K562 (cell line): Measurements from ENCODE around the gene SYT14. TPM values are rescaled to one million over a fixed set of nuclear protein-coding genes. Genes with fewer than 3 reads are reported as not detected.

ENCODE experiments used
- ATAC-seq: fragments of 200-7000 bp; cut with Tn5 transposase; 3 replicates; pipeline ENCODE4 v1.9.1; 2020; ENCODE audit warnings: moderate library complexity
- BruUV-seq: library from RNA; stranded (reverse); fragments of 400-500 nt; replicated peaks from 2 replicates; lab custom pipeline; 2021; lab: Mats Ljungman, UMichigan
- CTCF ChIA-PET: fragments of 300-600 bp; formaldehyde crosslinking; extraction: SDS; loops from one replicate; lab custom pipeline; 2021; ENCODE audit warnings: low intra/inter-chr PET ratio; lab: Yijun Ruan, JAX
- POLR2A ChIA-PET: fragments of 300-600, 350-650 bp; sonication (Branson Sonifier 250); formaldehyde crosslinking; extraction: SDS; loops from one replicate; lab custom pipeline; 2021; ENCODE audit warnings: antibody characterized with exemption, inconsistent platforms; lab: Yijun Ruan, JAX
- DNase-seq, 4 experiments: peaks; one replicate each; pipeline versions ENCODE4 v3.0.0 to v3.0.0-alpha.2; 2011 to 2018; ENCODE audit warnings: low spot score in 3 of 4, mixed read lengths in 3 of 4; ENCODE audit errors: extremely low read depth in 1 of 4
- FAIRE-seq: peaks from 2 replicates; lab custom pipeline; 2011; peaks lifted over from hg19 to GRCh38; lab: Jason Lieb, UNC
- H2AFZ ChIP-seq: 2 replicates; pipeline ENCODE4 v1.6.0; 2011; ENCODE audit warnings: low read depth, low read length, control low read depth, inconsistent platforms
- H3K27ac ChIP-seq: fragments of 200-600 bp; 3 replicates; pipeline ENCODE4 v1.8.0; 2011; ENCODE audit warnings: low read depth, mild to moderate bottlenecking, control low read depth, inconsistent platforms, low read length, moderate library complexity, mixed read lengths; ENCODE audit errors: extremely low read depth
- H3K27me3 ChIP-seq, 2 experiments: fragments of 300-600 bp in 1 of 2; 2 replicates in 1 of 2; 3 replicates in 1 of 2; pipeline versions ENCODE4 v1.6.0 to v1.8.0; 2011; ENCODE audit warnings: inconsistent platforms in 2 of 2, low read length in 2 of 2, mild to moderate bottlenecking in 1 of 2, mixed read lengths in 1 of 2, moderate library complexity in 1 of 2; ENCODE audit not compliant: control insufficient read depth in 2 of 2, insufficient read depth in 2 of 2
- H3K36me3 ChIP-seq: fragments of 300-600 bp; 3 replicates; pipeline ENCODE4 v1.8.0; 2011; ENCODE audit warnings: mild to moderate bottlenecking, low read length, inconsistent platforms; ENCODE audit not compliant: control insufficient read depth, insufficient read depth
- H3K4me1 ChIP-seq, 2 experiments: fragments of 200-600 bp in 1 of 2; replicated peaks in 1 of 2; 2 replicates in 1 of 2; 3 replicates in 1 of 2; pipeline versions ENCODE4 v1.5.1 to v1.8.0; 2011; ENCODE audit warnings: inconsistent platforms in 2 of 2, low read length in 2 of 2, mild to moderate bottlenecking in 1 of 2, mixed read lengths in 1 of 2, moderate library complexity in 1 of 2; ENCODE audit not compliant: control insufficient read depth in 2 of 2, insufficient read depth in 2 of 2
- H3K4me2 ChIP-seq: 2 replicates; pipeline ENCODE4 v1.6.1; 2011; ENCODE audit warnings: low read length, control low read depth, inconsistent platforms, mixed read lengths; ENCODE audit not compliant: insufficient read depth
- H3K4me3 ChIP-seq: fragments of 200-600 bp; sonication (generic), shearing (Covaris generic); 2 replicates; pipeline ENCODE4 v1.5.1; 2016; ENCODE audit warnings: control low read depth, inconsistent platforms
- H3K79me2 ChIP-seq: fragments of 200-600 bp; 3 replicates; pipeline ENCODE4 v1.8.0; 2011; ENCODE audit warnings: low read length, inconsistent platforms; ENCODE audit not compliant: control insufficient read depth, insufficient read depth
- H3K9ac ChIP-seq, 2 experiments: 2 replicates each; pipeline versions ENCODE4 v1.6.0 to v1.6.1; 2011; ENCODE audit warnings: low read depth in 2 of 2, low read length in 2 of 2, control low read depth in 1 of 2, inconsistent platforms in 1 of 2, mild to moderate bottlenecking in 1 of 2, mixed read lengths in 1 of 2; ENCODE audit not compliant: insufficient read depth in 1 of 2
- H3K9me1 ChIP-seq: one replicate; pipeline ENCODE4 v1.6.0; 2011; ENCODE audit warnings: inconsistent platforms, mild to moderate bottlenecking, low read length, moderate library complexity; ENCODE audit not compliant: control insufficient read depth, insufficient read depth
- H3K9me3 ChIP-seq: replicated peaks from 2 replicates; pipeline ENCODE4 v1.5.1; 2011; ENCODE audit warnings: low read depth, low read length, inconsistent platforms; ENCODE audit not compliant: control insufficient read depth, insufficient read depth
- H4K20me1 ChIP-seq: replicated peaks from 2 replicates; pipeline ENCODE4 v1.6.1; 2011; ENCODE audit warnings: low read length, inconsistent platforms, mixed read lengths; ENCODE audit not compliant: control insufficient read depth, insufficient read depth
- GATA2 ChIP-seq: sonication (generic); formaldehyde crosslinking; IDR thresholded peaks from 2 replicates; pipeline ENCODE4 v1.4.0; 2020; ENCODE audit warnings: mild to moderate bottlenecking, missing genetic modification reagents
- POLR2G ChIP-seq: fragments of 200-400 bp; formaldehyde crosslinking; IDR thresholded peaks from 2 replicates; pipeline ENCODE4 v1.6.1; 2017; ENCODE audit warnings: low read depth, mild to moderate bottlenecking, antibody characterized with exemption, low read length, moderate library complexity
- ZNF212 ChIP-seq: fragments of 450-650 bp; formaldehyde crosslinking; IDR thresholded peaks from 2 replicates; pipeline ENCODE4 v1.4.0; 2020; ENCODE audit warnings: mild to moderate bottlenecking
- WGBS: fragments of 100-300 bp; shearing (Covaris generic); methylation state at CpG from one replicate; pipeline ENCODE4 v1.1.6; 2016; ENCODE audit warnings: low coverage, mixed read lengths; ENCODE audit not compliant: insufficient coverage; ENCODE audit errors: missing lambda C conversion rate; 5-methylcytosine and 5-hydroxymethylcytosine counted together
- in situ Hi-C: fragments of 300-500 bp; cut with MboI; formaldehyde crosslinking; loops from 4 replicates; pipeline ENCODE4 v1.15.0; 2018; ENCODE audit warnings: inconsistent platforms, mixed read lengths
- intact Hi-C: fragments of 100-400 bp; cut with micrococcal nuclease; formaldehyde crosslinking; loops from 2 replicates; pipeline ENCODE4 v1.14.2; 2022
- polyA plus RNA-seq, 8 experiments: library from polyadenylated mRNA; depleted of rRNA in 4 of 8; stranded (reverse) in 5 of 8; unstranded in 3 of 8; fragments of >200 nt; fragmentation: Nextera tagmentation in 2 of 8; fragmentation: Illumina TruSeq in 1 of 8; extraction: Ambion mirVana in 2 of 8; extraction: Trizol in 1 of 8; gene quantifications; 2 replicates each; pipeline versions ENCODE4 v1.2.1 to v1.2.3, GENCODE V29; 2011 to 2014; ENCODE audit warnings: inconsistent platforms in 1 of 8, missing spikeins in 1 of 8
- total RNA-seq, 7 experiments: library from RNA; depleted of rRNA in 6 of 7; stranded (reverse); fragments of >200 nt in 6 of 7; fragmentation: Illumina TruSeq in 2 of 7; extraction: Trizol in 2 of 7; gene quantifications; 2 replicates each; pipeline versions ENCODE4 v1.2.1 to v1.2.3, GENCODE V29; 2011 to 2021; ENCODE audit warnings: low replicate concordance in 1 of 7
- TF ChIP-seq, protein P1 (sequence below): fragments of 450-650 bp; IDR thresholded peaks from 2 replicates; pipeline ENCODE4 v1.7.0; 2016; ENCODE audit warnings: borderline replicate concordance
- TF ChIP-seq, protein P2 (sequence below): IDR thresholded peaks from 2 replicates; pipeline ENCODE4 v1.6.1; 2011; ENCODE audit not compliant: insufficient read length; ENCODE audit errors: extremely low read depth
- TF ChIP-seq, protein P3 (sequence below): fragments of 250-450 bp; sonication (Bioruptor Pico); IDR thresholded peaks from 2 replicates; pipeline ENCODE4 v1.5.0; 2021
- TF ChIP-seq, protein P4 (sequence below), 2 experiments: fragments of 450-650 bp; formaldehyde crosslinking in 1 of 2; IDR thresholded peaks; 2 replicates each; pipeline versions ENCODE4 v1.4.0 to v1.6.1; 2014 to 2020; ENCODE audit warnings: mild to moderate bottlenecking in 2 of 2, borderline replicate concordance in 1 of 2, low read depth in 1 of 2
- TF ChIP-seq, protein P5 (sequence below), 2 experiments: fragments of 200-800 bp in 1 of 2; sonication (Bioruptor generic) in 1 of 2; sonication (generic) in 1 of 2; formaldehyde crosslinking in 1 of 2; IDR thresholded peaks in 1 of 2; conservative IDR thresholded peaks in 1 of 2; 2 replicates each; pipeline versions ENCODE4 v1.5.0 to v1.6.1; 2016 to 2020; ENCODE audit warnings: missing compliant biosample characterization in 1 of 2, missing genetic modification characterization in 1 of 2, missing genetic modification reagents in 1 of 2

SYT14 gene
- total and polyA plus RNA-seq, 9 of the 15 experiments (the other 6 are each of a cell fraction or from before 2014, with no cell fraction given): 0.01 to 0.04 TPM; not detected in 7

DNA sequence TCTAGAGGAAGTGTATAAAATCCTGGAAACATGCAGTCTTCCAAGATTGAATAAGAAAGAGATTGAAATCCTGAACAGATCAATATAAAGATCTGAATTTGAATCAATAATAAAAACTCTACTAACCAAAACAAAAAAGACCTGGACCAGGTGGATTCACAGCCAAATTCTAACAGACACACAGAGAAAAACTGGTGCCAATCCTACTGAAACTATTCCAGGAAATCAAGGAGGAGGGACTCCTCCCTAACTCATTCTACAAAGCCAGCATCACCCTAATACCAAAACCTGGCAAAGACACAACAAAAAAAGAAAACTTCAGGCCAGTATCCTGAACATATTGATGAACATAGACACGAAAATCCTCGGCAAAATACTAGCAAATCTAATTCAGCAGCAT is 58.3 kb downstream of the SYT14 start:
- ChIA-PET POLR2A (interaction anchor here (1.0 kb wide), 1 partner anchor 15 kb away, joined by 3 read pairs; no protein-coding TSS in a partner anchor), CTCF (no interaction called here)
- Histone ChIP-seq H3K4me3 (no peak overlapping the region), H3K27me3 (no peaks in the 10 kb centered on the region), H3K4me2 (no peak overlapping the region), H3K79me2 (no peaks in the 10 kb centered on the region), H3K27ac (no peak overlapping the region), H3K9me1 (no peaks in the 10 kb centered on the region), H3K36me3 (no peaks in the 10 kb centered on the region), H4K20me1 (no peaks in the 10 kb centered on the region), H3K9me3 (no peaks in the 10 kb centered on the region), H3K9ac (no peak overlapping the region), H3K4me1 (no peaks in the 10 kb centered on the region), H2AFZ (no peak overlapping the region)
- in situ Hi-C loops: loop anchor here (25.0 kb wide), 1 partner anchor 409 kb away; the partner anchor contains the start of gene CAMK1G
- ATAC-seq (no peak), FAIRE-seq (no peak), DNase-seq (no peak)
- intact Hi-C loops: loop anchor here (10.0 kb wide), 1 partner anchor 412 kb away; the partner anchor contains the start of gene CAMK1G
- WGBS: 0% methylated on average over 2 of the region's 2 CpGs
- BruUV-seq: no TSS peak
- TF ChIP-seq ZNF212 (CRISPR knock-in tag) (no peak), GATA2 (no peak), POLR2G (no peak)
- TF ChIP-seq, protein P1, sequence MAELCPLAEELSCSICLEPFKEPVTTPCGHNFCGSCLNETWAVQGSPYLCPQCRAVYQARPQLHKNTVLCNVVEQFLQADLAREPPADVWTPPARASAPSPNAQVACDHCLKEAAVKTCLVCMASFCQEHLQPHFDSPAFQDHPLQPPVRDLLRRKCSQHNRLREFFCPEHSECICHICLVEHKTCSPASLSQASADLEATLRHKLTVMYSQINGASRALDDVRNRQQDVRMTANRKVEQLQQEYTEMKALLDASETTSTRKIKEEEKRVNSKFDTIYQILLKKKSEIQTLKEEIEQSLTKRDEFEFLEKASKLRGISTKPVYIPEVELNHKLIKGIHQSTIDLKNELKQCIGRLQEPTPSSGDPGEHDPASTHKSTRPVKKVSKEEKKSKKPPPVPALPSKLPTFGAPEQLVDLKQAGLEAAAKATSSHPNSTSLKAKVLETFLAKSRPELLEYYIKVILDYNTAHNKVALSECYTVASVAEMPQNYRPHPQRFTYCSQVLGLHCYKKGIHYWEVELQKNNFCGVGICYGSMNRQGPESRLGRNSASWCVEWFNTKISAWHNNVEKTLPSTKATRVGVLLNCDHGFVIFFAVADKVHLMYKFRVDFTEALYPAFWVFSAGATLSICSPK: no peak
- TF ChIP-seq, protein P2, sequence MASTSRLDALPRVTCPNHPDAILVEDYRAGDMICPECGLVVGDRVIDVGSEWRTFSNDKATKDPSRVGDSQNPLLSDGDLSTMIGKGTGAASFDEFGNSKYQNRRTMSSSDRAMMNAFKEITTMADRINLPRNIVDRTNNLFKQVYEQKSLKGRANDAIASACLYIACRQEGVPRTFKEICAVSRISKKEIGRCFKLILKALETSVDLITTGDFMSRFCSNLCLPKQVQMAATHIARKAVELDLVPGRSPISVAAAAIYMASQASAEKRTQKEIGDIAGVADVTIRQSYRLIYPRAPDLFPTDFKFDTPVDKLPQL: no peak
- TF ChIP-seq, protein P3, sequence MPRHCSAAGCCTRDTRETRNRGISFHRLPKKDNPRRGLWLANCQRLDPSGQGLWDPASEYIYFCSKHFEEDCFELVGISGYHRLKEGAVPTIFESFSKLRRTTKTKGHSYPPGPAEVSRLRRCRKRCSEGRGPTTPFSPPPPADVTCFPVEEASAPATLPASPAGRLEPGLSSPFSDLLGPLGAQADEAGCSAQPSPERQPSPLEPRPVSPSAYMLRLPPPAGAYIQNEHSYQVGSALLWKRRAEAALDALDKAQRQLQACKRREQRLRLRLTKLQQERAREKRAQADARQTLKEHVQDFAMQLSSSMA (CRISPR knock-in tag): no peak
- TF ChIP-seq, protein P4, sequence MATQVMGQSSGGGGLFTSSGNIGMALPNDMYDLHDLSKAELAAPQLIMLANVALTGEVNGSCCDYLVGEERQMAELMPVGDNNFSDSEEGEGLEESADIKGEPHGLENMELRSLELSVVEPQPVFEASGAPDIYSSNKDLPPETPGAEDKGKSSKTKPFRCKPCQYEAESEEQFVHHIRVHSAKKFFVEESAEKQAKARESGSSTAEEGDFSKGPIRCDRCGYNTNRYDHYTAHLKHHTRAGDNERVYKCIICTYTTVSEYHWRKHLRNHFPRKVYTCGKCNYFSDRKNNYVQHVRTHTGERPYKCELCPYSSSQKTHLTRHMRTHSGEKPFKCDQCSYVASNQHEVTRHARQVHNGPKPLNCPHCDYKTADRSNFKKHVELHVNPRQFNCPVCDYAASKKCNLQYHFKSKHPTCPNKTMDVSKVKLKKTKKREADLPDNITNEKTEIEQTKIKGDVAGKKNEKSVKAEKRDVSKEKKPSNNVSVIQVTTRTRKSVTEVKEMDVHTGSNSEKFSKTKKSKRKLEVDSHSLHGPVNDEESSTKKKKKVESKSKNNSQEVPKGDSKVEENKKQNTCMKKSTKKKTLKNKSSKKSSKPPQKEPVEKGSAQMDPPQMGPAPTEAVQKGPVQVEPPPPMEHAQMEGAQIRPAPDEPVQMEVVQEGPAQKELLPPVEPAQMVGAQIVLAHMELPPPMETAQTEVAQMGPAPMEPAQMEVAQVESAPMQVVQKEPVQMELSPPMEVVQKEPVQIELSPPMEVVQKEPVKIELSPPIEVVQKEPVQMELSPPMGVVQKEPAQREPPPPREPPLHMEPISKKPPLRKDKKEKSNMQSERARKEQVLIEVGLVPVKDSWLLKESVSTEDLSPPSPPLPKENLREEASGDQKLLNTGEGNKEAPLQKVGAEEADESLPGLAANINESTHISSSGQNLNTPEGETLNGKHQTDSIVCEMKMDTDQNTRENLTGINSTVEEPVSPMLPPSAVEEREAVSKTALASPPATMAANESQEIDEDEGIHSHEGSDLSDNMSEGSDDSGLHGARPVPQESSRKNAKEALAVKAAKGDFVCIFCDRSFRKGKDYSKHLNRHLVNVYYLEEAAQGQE (IDR thresholded peaks at IDR 0.05; ENCODE audit: borderline replicate concordance): no peak
- TF ChIP-seq, protein P4 (CRISPR knock-in tag; IDR thresholded peaks at IDR 0.05; ENCODE audit: low read depth): no peak
- TF ChIP-seq, protein P5, sequence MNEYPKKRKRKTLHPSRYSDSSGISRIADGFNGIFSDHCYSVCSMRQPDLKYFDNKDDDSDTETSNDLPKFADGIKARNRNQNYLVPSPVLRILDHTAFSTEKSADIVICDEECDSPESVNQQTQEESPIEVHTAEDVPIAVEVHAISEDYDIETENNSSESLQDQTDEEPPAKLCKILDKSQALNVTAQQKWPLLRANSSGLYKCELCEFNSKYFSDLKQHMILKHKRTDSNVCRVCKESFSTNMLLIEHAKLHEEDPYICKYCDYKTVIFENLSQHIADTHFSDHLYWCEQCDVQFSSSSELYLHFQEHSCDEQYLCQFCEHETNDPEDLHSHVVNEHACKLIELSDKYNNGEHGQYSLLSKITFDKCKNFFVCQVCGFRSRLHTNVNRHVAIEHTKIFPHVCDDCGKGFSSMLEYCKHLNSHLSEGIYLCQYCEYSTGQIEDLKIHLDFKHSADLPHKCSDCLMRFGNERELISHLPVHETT (CRISPR knock-in tag; conservative IDR thresholded peaks at IDR 0.05 in 1 of 2, IDR thresholded peaks at IDR 0.05 in 1 of 2): no peak
